Measurements from ENCODE around the gene GRIK4.

DNA sequence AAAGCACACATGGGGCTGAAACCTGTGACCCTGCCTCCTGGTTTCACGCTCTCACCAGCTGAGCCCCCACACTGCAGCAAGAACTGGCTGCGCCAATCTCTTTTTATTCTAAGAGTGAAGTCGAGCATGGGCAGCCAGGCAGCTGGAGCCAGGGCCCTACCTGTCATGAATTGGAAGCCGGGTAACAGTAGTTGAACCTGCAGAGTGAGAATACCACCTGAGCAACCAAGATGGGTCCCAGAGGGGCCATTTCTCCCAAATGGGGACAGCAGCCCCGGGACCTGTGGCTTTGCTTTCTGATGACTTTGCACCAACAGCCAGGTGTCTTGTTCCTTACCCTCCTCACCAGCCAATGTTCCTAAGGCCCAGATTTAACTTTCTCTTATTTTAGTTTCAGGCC lies 178.9 kb downstream of the GRIK4 start:
- TF ChIP-seq, protein P1, sequence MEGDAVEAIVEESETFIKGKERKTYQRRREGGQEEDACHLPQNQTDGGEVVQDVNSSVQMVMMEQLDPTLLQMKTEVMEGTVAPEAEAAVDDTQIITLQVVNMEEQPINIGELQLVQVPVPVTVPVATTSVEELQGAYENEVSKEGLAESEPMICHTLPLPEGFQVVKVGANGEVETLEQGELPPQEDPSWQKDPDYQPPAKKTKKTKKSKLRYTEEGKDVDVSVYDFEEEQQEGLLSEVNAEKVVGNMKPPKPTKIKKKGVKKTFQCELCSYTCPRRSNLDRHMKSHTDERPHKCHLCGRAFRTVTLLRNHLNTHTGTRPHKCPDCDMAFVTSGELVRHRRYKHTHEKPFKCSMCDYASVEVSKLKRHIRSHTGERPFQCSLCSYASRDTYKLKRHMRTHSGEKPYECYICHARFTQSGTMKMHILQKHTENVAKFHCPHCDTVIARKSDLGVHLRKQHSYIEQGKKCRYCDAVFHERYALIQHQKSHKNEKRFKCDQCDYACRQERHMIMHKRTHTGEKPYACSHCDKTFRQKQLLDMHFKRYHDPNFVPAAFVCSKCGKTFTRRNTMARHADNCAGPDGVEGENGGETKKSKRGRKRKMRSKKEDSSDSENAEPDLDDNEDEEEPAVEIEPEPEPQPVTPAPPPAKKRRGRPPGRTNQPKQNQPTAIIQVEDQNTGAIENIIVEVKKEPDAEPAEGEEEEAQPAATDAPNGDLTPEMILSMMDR (IDR thresholded peaks at IDR 0.05; ENCODE audit: low read depth, low read length, missing input control), result no peak
- no peak for TF ChIP-seq RAD21 (IDR thresholded peaks at IDR 0.05)
- TF ChIP-seq YY1 (IDR thresholded peaks at IDR 0.05), result no peak
- TF ChIP-seq, protein P2, sequence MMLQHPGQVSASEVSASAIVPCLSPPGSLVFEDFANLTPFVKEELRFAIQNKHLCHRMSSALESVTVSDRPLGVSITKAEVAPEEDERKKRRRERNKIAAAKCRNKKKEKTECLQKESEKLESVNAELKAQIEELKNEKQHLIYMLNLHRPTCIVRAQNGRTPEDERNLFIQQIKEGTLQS (IDR thresholded peaks at IDR 0.05), result no peak
- no peak for TF ChIP-seq FOXA1 (IDR thresholded peaks at IDR 0.05)
- TF ChIP-seq, protein P3, sequence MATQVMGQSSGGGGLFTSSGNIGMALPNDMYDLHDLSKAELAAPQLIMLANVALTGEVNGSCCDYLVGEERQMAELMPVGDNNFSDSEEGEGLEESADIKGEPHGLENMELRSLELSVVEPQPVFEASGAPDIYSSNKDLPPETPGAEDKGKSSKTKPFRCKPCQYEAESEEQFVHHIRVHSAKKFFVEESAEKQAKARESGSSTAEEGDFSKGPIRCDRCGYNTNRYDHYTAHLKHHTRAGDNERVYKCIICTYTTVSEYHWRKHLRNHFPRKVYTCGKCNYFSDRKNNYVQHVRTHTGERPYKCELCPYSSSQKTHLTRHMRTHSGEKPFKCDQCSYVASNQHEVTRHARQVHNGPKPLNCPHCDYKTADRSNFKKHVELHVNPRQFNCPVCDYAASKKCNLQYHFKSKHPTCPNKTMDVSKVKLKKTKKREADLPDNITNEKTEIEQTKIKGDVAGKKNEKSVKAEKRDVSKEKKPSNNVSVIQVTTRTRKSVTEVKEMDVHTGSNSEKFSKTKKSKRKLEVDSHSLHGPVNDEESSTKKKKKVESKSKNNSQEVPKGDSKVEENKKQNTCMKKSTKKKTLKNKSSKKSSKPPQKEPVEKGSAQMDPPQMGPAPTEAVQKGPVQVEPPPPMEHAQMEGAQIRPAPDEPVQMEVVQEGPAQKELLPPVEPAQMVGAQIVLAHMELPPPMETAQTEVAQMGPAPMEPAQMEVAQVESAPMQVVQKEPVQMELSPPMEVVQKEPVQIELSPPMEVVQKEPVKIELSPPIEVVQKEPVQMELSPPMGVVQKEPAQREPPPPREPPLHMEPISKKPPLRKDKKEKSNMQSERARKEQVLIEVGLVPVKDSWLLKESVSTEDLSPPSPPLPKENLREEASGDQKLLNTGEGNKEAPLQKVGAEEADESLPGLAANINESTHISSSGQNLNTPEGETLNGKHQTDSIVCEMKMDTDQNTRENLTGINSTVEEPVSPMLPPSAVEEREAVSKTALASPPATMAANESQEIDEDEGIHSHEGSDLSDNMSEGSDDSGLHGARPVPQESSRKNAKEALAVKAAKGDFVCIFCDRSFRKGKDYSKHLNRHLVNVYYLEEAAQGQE (IDR thresholded peaks at IDR 0.05), result no peak
- no peak for TF ChIP-seq TAF1 (conservative IDR thresholded peaks at IDR 0.05)
- no peak for TF ChIP-seq JUND (IDR thresholded peaks at IDR 0.05)
- TF ChIP-seq, protein P4, sequence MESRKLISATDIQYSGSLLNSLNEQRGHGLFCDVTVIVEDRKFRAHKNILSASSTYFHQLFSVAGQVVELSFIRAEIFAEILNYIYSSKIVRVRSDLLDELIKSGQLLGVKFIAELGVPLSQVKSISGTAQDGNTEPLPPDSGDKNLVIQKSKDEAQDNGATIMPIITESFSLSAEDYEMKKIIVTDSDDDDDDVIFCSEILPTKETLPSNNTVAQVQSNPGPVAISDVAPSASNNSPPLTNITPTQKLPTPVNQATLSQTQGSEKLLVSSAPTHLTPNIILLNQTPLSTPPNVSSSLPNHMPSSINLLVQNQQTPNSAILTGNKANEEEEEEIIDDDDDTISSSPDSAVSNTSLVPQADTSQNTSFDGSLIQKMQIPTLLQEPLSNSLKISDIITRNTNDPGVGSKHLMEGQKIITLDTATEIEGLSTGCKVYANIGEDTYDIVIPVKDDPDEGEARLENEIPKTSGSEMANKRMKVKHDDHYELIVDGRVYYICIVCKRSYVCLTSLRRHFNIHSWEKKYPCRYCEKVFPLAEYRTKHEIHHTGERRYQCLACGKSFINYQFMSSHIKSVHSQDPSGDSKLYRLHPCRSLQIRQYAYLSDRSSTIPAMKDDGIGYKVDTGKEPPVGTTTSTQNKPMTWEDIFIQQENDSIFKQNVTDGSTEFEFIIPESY (IDR thresholded peaks at IDR 0.05), result no peak
- TF ChIP-seq, protein P5, sequence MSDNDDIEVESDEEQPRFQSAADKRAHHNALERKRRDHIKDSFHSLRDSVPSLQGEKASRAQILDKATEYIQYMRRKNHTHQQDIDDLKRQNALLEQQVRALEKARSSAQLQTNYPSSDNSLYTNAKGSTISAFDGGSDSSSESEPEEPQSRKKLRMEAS (IDR thresholded peaks at IDR 0.05), result no peak
- no peak for TF ChIP-seq EGR1 (IDR thresholded peaks at IDR 0.05; ENCODE audit: low read depth in 2 of 2)
- no peak for TF ChIP-seq SP1 (IDR thresholded peaks at IDR 0.05)

All from liver (tissue), 3 donors.